SK-N-SH treated with all-trans-retinoic acid at 6 μM for 48 hours (cell line): ENCODE data around the gene RGMA.

ENCODE experiments used
- ATAC-seq: fragments of 200-7000 bp; cut with Tn5 transposase; 3 replicates; pipeline ENCODE4 v1.9.1; 2020; ENCODE audit warnings: mild to moderate bottlenecking, moderate library complexity
- ARNTL ChIP-seq: fragments of 450-650 bp; formaldehyde crosslinking; IDR thresholded peaks from 2 replicates; pipeline ENCODE4 v1.5.0; 2020; ENCODE audit warnings: low read depth, mild to moderate bottlenecking, moderate library complexity, borderline replicate concordance
- BACH2 ChIP-seq: fragments of 250-450 bp; sonication (Bioruptor Pico); IDR thresholded peaks from 2 replicates; pipeline ENCODE4 v1.9.0; 2021; ENCODE audit warnings: mild to moderate bottlenecking, borderline replicate concordance
- CSDC2 ChIP-seq: fragments of 250-450 bp; sonication (Bioruptor Pico); IDR thresholded peaks from 2 replicates; pipeline ENCODE4 v1.5.0; 2020; ENCODE audit warnings: mild to moderate bottlenecking, moderate library complexity
- ESRRG ChIP-seq: fragments of 250-450 bp; sonication (Bioruptor Pico); IDR thresholded peaks from 2 replicates; pipeline ENCODE4 v1.6.1; 2021; ENCODE audit warnings: mild to moderate bottlenecking
- GLIS3 ChIP-seq: fragments of 250-450 bp; sonication (Bioruptor Pico); IDR thresholded peaks from 2 replicates; pipeline ENCODE4 v1.5.0; 2020; ENCODE audit warnings: mild to moderate bottlenecking, moderate library complexity
- ISL1 ChIP-seq: fragments of 250-450 bp; sonication (Bioruptor Pico); IDR thresholded peaks from 2 replicates; pipeline ENCODE4 v2.1.2; 2022; ENCODE audit warnings: mild to moderate bottlenecking, moderate library complexity
- OSR1 ChIP-seq: fragments of 250-450 bp; sonication (Bioruptor Pico); IDR thresholded peaks from 2 replicates; pipeline ENCODE4 v1.8.0; 2022; ENCODE audit warnings: moderate library complexity, mild to moderate bottlenecking, inconsistent platforms
- PPARA ChIP-seq: fragments of 250-450 bp; sonication (Bioruptor Pico); IDR thresholded peaks from 2 replicates; pipeline ENCODE4 v1.5.0; 2020; ENCODE audit warnings: mild to moderate bottlenecking, borderline replicate concordance
- SNAI2 ChIP-seq: fragments of 250-450 bp; sonication (Bioruptor Pico); IDR thresholded peaks from 2 replicates; pipeline ENCODE4 v1.5.0; 2020; ENCODE audit warnings: mild to moderate bottlenecking, moderate library complexity
- TCF4 ChIP-seq: fragments of 250-450 bp; sonication (Bioruptor Pico); IDR thresholded peaks from 2 replicates; pipeline ENCODE4 v1.8.0; 2021; ENCODE audit warnings: mild to moderate bottlenecking, moderate library complexity, borderline replicate concordance
- TOX ChIP-seq: fragments of 250-450 bp; sonication (Bioruptor Pico); IDR thresholded peaks from 2 replicates; pipeline ENCODE4 v1.8.0; 2021; ENCODE audit warnings: mild to moderate bottlenecking, moderate library complexity, borderline replicate concordance
- ZC3H10 ChIP-seq: fragments of 250-450 bp; sonication (Bioruptor Pico); IDR thresholded peaks from 2 replicates; pipeline ENCODE4 v1.5.1; 2021; ENCODE audit warnings: mild to moderate bottlenecking, moderate library complexity
- ZFP3 ChIP-seq: fragments of 250-450 bp; sonication (Bioruptor Pico); IDR thresholded peaks from 2 replicates; pipeline ENCODE4 v1.5.0; 2020; ENCODE audit warnings: mild to moderate bottlenecking, moderate library complexity
- ZFP30 ChIP-seq: fragments of 450-650 bp; formaldehyde crosslinking; IDR thresholded peaks from 2 replicates; pipeline ENCODE4 v1.5.0; 2022; ENCODE audit warnings: mild to moderate bottlenecking, moderate library complexity
- ZNF70 ChIP-seq: fragments of 450-650 bp; formaldehyde crosslinking; IDR thresholded peaks from 2 replicates; pipeline ENCODE4 v1.5.0; 2020; ENCODE audit warnings: mild to moderate bottlenecking, moderate library complexity
- ZNF8 ChIP-seq: fragments of 450-650 bp; formaldehyde crosslinking; IDR thresholded peaks from 2 replicates; pipeline ENCODE4 v1.5.0; 2020; ENCODE audit warnings: mild to moderate bottlenecking, moderate library complexity
- TF ChIP-seq, protein P1 (sequence below): fragments of 250-450 bp; sonication (Bioruptor Pico); IDR thresholded peaks from 2 replicates; pipeline ENCODE4 v1.8.0; 2021; ENCODE audit warnings: low read depth, mild to moderate bottlenecking, moderate library complexity, borderline replicate concordance
- TF ChIP-seq, protein P2 (sequence below): fragments of 250-450 bp; sonication (Bioruptor Pico); IDR thresholded peaks from 2 replicates; pipeline ENCODE4 v1.8.0; 2020; ENCODE audit warnings: mild to moderate bottlenecking, moderate library complexity, borderline replicate concordance
- TF ChIP-seq, protein P3 (sequence below): fragments of 250-450 bp; sonication (Bioruptor Pico); IDR thresholded peaks from 2 replicates; pipeline ENCODE4 v1.5.1; 2020; ENCODE audit warnings: low read depth, mild to moderate bottlenecking, moderate library complexity
- TF ChIP-seq, protein P4 (sequence below): fragments of 250-450 bp; sonication (Bioruptor Pico); IDR thresholded peaks from 2 replicates; pipeline ENCODE4 v1.5.0; 2020; ENCODE audit warnings: mild to moderate bottlenecking, moderate library complexity
- TF ChIP-seq, protein P5 (sequence below): fragments of 250-450 bp; sonication (Bioruptor Pico); IDR thresholded peaks from 2 replicates; pipeline ENCODE4 v1.5.1; 2021; ENCODE audit warnings: mild to moderate bottlenecking, moderate library complexity

The RGMA gene

DNA sequence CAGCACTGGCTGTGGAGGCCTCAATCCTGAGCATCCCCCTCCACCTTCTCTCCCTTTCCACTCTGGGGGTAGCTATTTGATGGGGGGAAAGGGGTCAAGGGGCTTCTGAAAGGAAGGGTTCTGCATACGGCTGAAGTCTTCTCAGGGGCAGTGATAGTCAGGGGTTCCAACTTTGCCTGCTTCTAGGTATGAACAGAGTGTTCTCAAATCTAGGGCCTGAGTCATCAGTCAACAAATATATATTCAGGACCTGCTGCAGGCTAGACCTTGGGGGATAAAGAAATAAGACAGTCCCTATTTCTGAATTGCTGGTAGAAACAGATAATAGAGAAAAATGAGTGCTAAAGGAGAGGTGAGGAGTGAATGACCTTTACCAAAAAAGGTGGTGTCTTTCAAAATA lies 12.8 kb downstream of the RGMA start:
- TF ChIP-seq, protein P1, sequence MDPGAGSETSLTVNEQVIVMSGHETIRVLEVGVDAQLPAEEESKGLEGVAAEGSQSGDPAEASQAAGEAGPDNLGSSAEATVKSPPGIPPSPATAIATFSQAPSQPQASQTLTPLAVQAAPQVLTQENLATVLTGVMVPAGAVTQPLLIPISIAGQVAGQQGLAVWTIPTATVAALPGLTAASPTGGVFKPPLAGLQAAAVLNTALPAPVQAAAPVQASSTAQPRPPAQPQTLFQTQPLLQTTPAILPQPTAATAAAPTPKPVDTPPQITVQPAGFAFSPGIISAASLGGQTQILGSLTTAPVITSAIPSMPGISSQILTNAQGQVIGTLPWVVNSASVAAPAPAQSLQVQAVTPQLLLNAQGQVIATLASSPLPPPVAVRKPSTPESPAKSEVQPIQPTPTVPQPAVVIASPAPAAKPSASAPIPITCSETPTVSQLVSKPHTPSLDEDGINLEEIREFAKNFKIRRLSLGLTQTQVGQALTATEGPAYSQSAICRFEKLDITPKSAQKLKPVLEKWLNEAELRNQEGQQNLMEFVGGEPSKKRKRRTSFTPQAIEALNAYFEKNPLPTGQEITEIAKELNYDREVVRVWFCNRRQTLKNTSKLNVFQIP (CRISPR knock-in tag) = no peak
- TF ChIP-seq BACH2 (CRISPR knock-in tag) = no peak
- no peak for TF ChIP-seq GLIS3 (CRISPR knock-in tag)
- TF ChIP-seq PPARA (CRISPR knock-in tag) = no peak
- TF ChIP-seq ZFP3 = no peak
- TF ChIP-seq ESRRG (CRISPR knock-in tag) = no peak
- no peak for TF ChIP-seq TCF4
- TF ChIP-seq, protein P2, sequence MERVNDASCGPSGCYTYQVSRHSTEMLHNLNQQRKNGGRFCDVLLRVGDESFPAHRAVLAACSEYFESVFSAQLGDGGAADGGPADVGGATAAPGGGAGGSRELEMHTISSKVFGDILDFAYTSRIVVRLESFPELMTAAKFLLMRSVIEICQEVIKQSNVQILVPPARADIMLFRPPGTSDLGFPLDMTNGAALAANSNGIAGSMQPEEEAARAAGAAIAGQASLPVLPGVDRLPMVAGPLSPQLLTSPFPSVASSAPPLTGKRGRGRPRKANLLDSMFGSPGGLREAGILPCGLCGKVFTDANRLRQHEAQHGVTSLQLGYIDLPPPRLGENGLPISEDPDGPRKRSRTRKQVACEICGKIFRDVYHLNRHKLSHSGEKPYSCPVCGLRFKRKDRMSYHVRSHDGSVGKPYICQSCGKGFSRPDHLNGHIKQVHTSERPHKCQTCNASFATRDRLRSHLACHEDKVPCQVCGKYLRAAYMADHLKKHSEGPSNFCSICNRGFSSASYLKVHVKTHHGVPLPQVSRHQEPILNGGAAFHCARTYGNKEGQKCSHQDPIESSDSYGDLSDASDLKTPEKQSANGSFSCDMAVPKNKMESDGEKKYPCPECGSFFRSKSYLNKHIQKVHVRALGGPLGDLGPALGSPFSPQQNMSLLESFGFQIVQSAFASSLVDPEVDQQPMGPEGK (CRISPR knock-in tag) = no peak
- TF ChIP-seq TOX (CRISPR knock-in tag) = no peak
- TF ChIP-seq ZC3H10 (CRISPR knock-in tag) = no peak
- TF ChIP-seq OSR1 (CRISPR knock-in tag) = no peak
- TF ChIP-seq SNAI2 = no peak
- no peak for TF ChIP-seq CSDC2 (CRISPR knock-in tag)
- no peak for TF ChIP-seq ZNF70
- TF ChIP-seq ZFP30 = no peak
- TF ChIP-seq, protein P3, sequence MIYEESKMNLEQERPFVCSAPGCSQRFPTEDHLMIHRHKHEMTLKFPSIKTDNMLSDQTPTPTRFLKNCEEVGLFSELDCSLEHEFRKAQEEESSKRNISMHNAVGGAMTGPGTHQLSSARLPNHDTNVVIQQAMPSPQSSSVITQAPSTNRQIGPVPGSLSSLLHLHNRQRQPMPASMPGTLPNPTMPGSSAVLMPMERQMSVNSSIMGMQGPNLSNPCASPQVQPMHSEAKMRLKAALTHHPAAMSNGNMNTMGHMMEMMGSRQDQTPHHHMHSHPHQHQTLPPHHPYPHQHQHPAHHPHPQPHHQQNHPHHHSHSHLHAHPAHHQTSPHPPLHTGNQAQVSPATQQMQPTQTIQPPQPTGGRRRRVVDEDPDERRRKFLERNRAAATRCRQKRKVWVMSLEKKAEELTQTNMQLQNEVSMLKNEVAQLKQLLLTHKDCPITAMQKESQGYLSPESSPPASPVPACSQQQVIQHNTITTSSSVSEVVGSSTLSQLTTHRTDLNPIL (CRISPR knock-in tag) = no peak
- no peak for TF ChIP-seq ARNTL
- no peak for TF ChIP-seq ZNF8 (CRISPR knock-in tag)
- ATAC-seq = no peak

DNA sequence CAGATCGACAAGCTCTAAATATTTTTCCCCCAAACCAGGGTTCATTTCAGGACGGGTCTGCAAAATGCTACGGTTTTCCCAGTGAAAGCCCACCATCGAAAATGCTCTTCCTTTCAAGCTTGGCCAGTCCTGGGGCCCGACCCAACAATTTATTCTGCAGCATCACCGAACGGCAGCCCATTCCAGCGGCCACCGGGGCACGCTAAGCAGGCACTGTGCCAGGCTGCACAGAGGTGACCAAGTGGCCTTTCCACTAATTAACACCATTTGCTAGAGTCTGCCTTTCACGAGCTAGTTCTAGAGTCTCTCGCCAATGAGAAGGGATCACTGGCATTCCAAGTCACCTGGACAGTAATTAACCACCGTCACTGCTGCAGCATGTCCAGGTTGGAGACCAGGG lies 14.4 kb downstream of the RGMA start:
- TF ChIP-seq TCF4 (no peak), SNAI2 (no peak), ZNF8 (CRISPR knock-in tag) (no peak), CSDC2 (CRISPR knock-in tag) (no peak), ZC3H10 (CRISPR knock-in tag) (no peak), GLIS3 (CRISPR knock-in tag) (no peak), ZFP30 (no peak), OSR1 (CRISPR knock-in tag) (no peak), ISL1 (CRISPR knock-in tag) (no peak), ZFP3 (no peak), ARNTL (no peak), TOX (CRISPR knock-in tag) (no peak)
- TF ChIP-seq, protein P4, sequence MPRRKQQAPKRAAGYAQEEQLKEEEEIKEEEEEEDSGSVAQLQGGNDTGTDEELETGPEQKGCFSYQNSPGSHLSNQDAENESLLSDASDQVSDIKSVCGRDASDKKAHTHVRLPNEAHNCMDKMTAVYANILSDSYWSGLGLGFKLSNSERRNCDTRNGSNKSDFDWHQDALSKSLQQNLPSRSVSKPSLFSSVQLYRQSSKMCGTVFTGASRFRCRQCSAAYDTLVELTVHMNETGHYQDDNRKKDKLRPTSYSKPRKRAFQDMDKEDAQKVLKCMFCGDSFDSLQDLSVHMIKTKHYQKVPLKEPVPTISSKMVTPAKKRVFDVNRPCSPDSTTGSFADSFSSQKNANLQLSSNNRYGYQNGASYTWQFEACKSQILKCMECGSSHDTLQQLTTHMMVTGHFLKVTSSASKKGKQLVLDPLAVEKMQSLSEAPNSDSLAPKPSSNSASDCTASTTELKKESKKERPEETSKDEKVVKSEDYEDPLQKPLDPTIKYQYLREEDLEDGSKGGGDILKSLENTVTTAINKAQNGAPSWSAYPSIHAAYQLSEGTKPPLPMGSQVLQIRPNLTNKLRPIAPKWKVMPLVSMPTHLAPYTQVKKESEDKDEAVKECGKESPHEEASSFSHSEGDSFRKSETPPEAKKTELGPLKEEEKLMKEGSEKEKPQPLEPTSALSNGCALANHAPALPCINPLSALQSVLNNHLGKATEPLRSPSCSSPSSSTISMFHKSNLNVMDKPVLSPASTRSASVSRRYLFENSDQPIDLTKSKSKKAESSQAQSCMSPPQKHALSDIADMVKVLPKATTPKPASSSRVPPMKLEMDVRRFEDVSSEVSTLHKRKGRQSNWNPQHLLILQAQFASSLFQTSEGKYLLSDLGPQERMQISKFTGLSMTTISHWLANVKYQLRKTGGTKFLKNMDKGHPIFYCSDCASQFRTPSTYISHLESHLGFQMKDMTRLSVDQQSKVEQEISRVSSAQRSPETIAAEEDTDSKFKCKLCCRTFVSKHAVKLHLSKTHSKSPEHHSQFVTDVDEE (CRISPR knock-in tag) = no peak
- TF ChIP-seq, protein P3 (CRISPR knock-in tag) = no peak
- TF ChIP-seq, protein P5, sequence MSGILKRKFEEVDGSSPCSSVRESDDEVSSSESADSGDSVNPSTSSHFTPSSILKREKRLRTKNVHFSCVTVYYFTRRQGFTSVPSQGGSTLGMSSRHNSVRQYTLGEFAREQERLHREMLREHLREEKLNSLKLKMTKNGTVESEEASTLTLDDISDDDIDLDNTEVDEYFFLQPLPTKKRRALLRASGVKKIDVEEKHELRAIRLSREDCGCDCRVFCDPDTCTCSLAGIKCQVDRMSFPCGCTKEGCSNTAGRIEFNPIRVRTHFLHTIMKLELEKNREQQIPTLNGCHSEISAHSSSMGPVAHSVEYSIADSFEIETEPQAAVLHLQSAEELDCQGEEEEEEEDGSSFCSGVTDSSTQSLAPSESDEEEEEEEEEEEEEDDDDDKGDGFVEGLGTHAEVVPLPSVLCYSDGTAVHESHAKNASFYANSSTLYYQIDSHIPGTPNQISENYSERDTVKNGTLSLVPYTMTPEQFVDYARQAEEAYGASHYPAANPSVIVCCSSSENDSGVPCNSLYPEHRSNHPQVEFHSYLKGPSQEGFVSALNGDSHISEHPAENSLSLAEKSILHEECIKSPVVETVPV (CRISPR knock-in tag) = no peak
- TF ChIP-seq, protein P1 (CRISPR knock-in tag) = no peak
- ATAC-seq = no peak
